Heart left ventricle (tissue), 13 donors: ENCODE results near the gene RAB17.

Experiments
- POLR2A ChIP-seq, 2 donors: fragments of 450-650 bp; IDR thresholded peaks; one replicate each; pipeline ENCODE4 v1.6.1; 2017; ENCODE audit warnings: antibody characterized with exemption in 2 of 2, mild to moderate bottlenecking in 2 of 2, moderate library complexity in 2 of 2
- TF ChIP-seq, protein P1 (sequence below), 12 donors: fragments of 200-600 bp; sonication (generic) in 4 of 12; IDR thresholded peaks; one replicate each; pipeline versions ENCODE4 v1.5.0 to v1.8.0; 2018 to 2022; ENCODE audit warnings: antibody characterized with exemption in 12 of 12, mild to moderate bottlenecking in 5 of 12
- donor health status: ischemic (EF 13 %, LVEDD 7.1; RV severe dilation, severe dysfunction).
- donor health status: DM: no; HTN: yes; CAD: no.
- donor health status: DM: no; HTN: no; CAD: no.
- donor health status: ischemic (EF 25% LVEDD 6.9; RV normal size, moderate dysfunction).
- donor health status: ischemic (EF 25% LVEDD 5.7; RV mildly dilated, moderate dysfunction).
- donor health status: ischemic (EF 35%, LVEDD 5.7; RV mildly dilated, moderate dysfunction).
- donor health status: nonischemic (EF 11% LVEDD 7.7; RV severe dilation, severe dysfunction).
- donor health status: DM: yes; HTN: yes; CAD: no.
- donor health status: PGD.
- donor health status: ischemic (EF 29% LVEDD 5.4; RV normal size, mild dysfunction).
- donor health status: nonischemic (EF 23%, LVEDD 6.1; RV moderate dilation, normal function).

DNA sequence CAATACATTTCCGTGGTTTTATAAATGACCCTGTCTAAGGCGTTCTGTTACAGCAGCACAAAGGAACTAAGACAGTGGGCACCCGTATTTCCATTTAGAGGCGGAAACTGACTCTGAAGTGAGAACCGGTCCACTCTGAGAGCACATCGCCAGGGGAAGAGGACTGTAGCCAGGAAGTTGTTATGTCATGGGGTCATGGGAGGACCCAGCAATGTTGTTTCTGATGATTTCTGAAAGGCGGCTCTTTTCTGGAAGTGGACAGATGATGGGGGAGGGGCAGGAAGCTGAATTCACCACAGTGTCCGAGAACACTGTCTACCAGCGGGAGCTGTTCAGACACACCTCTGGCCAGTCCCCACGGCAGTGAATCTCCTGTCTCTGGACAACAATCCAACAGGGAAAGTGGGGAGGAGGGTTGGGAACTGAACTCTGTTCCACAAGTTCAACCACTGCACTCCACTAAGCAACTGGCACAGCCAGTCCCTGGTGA, 34.7 kb upstream of the RAB17 start:
- no peak for TF ChIP-seq POLR2A (IDR thresholded peaks at IDR 0.05)
- TF ChIP-seq, protein P1, sequence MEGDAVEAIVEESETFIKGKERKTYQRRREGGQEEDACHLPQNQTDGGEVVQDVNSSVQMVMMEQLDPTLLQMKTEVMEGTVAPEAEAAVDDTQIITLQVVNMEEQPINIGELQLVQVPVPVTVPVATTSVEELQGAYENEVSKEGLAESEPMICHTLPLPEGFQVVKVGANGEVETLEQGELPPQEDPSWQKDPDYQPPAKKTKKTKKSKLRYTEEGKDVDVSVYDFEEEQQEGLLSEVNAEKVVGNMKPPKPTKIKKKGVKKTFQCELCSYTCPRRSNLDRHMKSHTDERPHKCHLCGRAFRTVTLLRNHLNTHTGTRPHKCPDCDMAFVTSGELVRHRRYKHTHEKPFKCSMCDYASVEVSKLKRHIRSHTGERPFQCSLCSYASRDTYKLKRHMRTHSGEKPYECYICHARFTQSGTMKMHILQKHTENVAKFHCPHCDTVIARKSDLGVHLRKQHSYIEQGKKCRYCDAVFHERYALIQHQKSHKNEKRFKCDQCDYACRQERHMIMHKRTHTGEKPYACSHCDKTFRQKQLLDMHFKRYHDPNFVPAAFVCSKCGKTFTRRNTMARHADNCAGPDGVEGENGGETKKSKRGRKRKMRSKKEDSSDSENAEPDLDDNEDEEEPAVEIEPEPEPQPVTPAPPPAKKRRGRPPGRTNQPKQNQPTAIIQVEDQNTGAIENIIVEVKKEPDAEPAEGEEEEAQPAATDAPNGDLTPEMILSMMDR (IDR thresholded peaks at IDR 0.05), result no peak
